ENCODE data around the gene DPP9. TPM values are rescaled to one million over a fixed set of nuclear protein-coding genes. Genes with fewer than 3 reads are reported as not detected.
A peak's percentile ranks its signal among the peaks of the same experiment; 100 is the strongest.
"Not testable (repeated sequence)": the region's sequence is repeated elsewhere in the genome, so short reads cannot be mapped to it uniquely, and the experiment has no call there.

DPP9 gene
- total RNA-seq, 2 donors from 2014 or later = 42.1 to 50.3 TPM

GRCh38 chr19:4715178-4715528 lies 8.5 kb downstream of the DPP9 start:
- intact Hi-C loops (cut with DNase I); DNase-seq (ENCODE audit: low spot score): not testable (repeated sequence)

GRCh38 chr19:4714016-4714415 lies 9.6 kb downstream of the DPP9 start:
- intact Hi-C loops (cut with DNase I) = no loop called here
- DNase-seq (ENCODE audit: low spot score) = no peak

- intact Hi-C loops (cut with DNase I) = no loop called here
- peak; percentile 95 for DNase-seq (ENCODE audit: low spot score)
These were observed 10.2 kb downstream of the DPP9 start for GRCh38 chr19:4713384-4713951.

- intact Hi-C loops (cut with DNase I) = no loop called here
These were observed 10.9 kb downstream of the DPP9 start for GRCh38 chr19:4712771-4713170.

GRCh38 chr19:4711211-4711610 lies 12.4 kb downstream of the DPP9 start:
- DNase-seq (ENCODE audit: low spot score) = no peak
- intact Hi-C loops (cut with DNase I) = no loop called here

More at GRCh38 chr19:4712771-4713170, 10.9 kb downstream of the DPP9 start:
- no peak for DNase-seq (ENCODE audit: low spot score)

- no peak for DNase-seq (ENCODE audit: low spot score)
- intact Hi-C loops (cut with DNase I) = no loop called here
These were observed 13.4 kb downstream of the DPP9 start for GRCh38 chr19:4710281-4710600.

GRCh38 chr19:4709440-4710280 lies 14.0 kb downstream of the DPP9 start:
- DNase-seq (ENCODE audit: low spot score) = no peak
- intact Hi-C loops (cut with DNase I) = no loop called here

- intact Hi-C loops (cut with DNase I) = no loop called here
- no peak for DNase-seq (ENCODE audit: low spot score)
These were observed 15.5 kb downstream of the DPP9 start for GRCh38 chr19:4707956-4708650.

GRCh38 chr19:4707322-4707721 lies 16.3 kb downstream of the DPP9 start:
- DNase-seq (ENCODE audit: low spot score) = no peak
- intact Hi-C loops (cut with DNase I) = no loop called here

- no peak for DNase-seq (ENCODE audit: low spot score)
- intact Hi-C loops (cut with DNase I) = no loop called here
These were observed 18.1 kb downstream of the DPP9 start for GRCh38 chr19:4705413-4706131.

- intact Hi-C loops (cut with DNase I) = no loop called here
- no peak for DNase-seq (ENCODE audit: low spot score)
These were observed 19.3 kb downstream of the DPP9 start for GRCh38 chr19:4704317-4704673.

GRCh38 chr19:4703671-4704316 lies 19.8 kb downstream of the DPP9 start:
- DNase-seq (ENCODE audit: low spot score) = no peak
- intact Hi-C loops (cut with DNase I) = no loop called here

GRCh38 chr19:4702764-4703163 lies 20.9 kb downstream of the DPP9 start:
- intact Hi-C loops (cut with DNase I) = no loop called here
- DNase-seq (ENCODE audit: low spot score) = no peak

- intact Hi-C loops (cut with DNase I) = no loop called here
- no peak for DNase-seq (ENCODE audit: low spot score)
These were observed 22.1 kb downstream of the DPP9 start for GRCh38 chr19:4701557-4701956.

- intact Hi-C loops (cut with DNase I) = no loop called here
These were observed 23.0 kb downstream of the DPP9 start for GRCh38 chr19:4700693-4700970.

GRCh38 chr19:4699826-4700692 lies 23.6 kb downstream of the DPP9 start:
- intact Hi-C loops (cut with DNase I) = no loop called here
- DNase-seq (ENCODE audit: low spot score) = no peak

More at GRCh38 chr19:4700693-4700970, 23.0 kb downstream of the DPP9 start:
- no peak for DNase-seq (ENCODE audit: low spot score)

GRCh38 chr19:4697304-4697703 lies 26.3 kb downstream of the DPP9 start:
- intact Hi-C loops (cut with DNase I) = no loop called here
- DNase-seq (ENCODE audit: low spot score) = no peak

- intact Hi-C loops (cut with DNase I) = no loop called here
- no peak for DNase-seq (ENCODE audit: low spot score)
These were observed 28.4 kb downstream of the DPP9 start for GRCh38 chr19:4695224-4695731.

Data from posterior vena cava (tissue), 2 donors.